ENCODE data around the gene TFCP2L1.

TFCP2L1 gene

GRCh38 chr2:121201796-121202195, 83.2 kb downstream of the TFCP2L1 start:
- H2BK5ac ChIP-seq (ENCODE audit: low read length) = no peak overlapping the region
- H3K9ac ChIP-seq (ENCODE audit: low read depth, low read length, poor library complexity) = no peak overlapping the region
- peaks cover 0 to 2% of the 10 kb centered on the region in 2 donors for H3K36me3 ChIP-seq (replicated peaks in 1 of 2; ENCODE audit: control insufficient read depth in 2 of 2, insufficient read depth in 2 of 2, low read length in 2 of 2)
- no peak overlapping the region for H3K4ac ChIP-seq (ENCODE audit: low read length)
- no peak overlapping the region for H2AK5ac ChIP-seq (ENCODE audit: low read depth, low read length)
- no CpG with 5 or more reads among the region's 3 CpGs for WGBS, 2 donors (ENCODE audit: extremely low coverage in 2 of 2, insufficient read length in 2 of 2, insufficient replicate concordance in 1 of 2)
- H3K9me3 ChIP-seq (replicated peaks in 1 of 2; ENCODE audit: control insufficient read depth in 2 of 2, insufficient read depth in 1 of 2, low read depth in 1 of 2, low read length in 2 of 2) = no peaks in the 10 kb centered on the region
- H3K23ac ChIP-seq (ENCODE audit: low read depth, low read length, poor library complexity) = no peak overlapping the region
- H3K27ac ChIP-seq (replicated peaks; ENCODE audit: low read length) = no peak overlapping the region
- H2AFZ ChIP-seq (ENCODE audit: low read length) = no peak overlapping the region
- H3K4me3 ChIP-seq (ENCODE audit: low read length in 2 of 2) = no peak overlapping the region
- DNase-seq (ENCODE audit: low spot score) = no peak
- H3K18ac ChIP-seq (ENCODE audit: low read length) = no peak overlapping the region
- no peak overlapping the region for H3K4me2 ChIP-seq (ENCODE audit: insufficient read depth, low read length, poor library complexity, severe bottlenecking)
- no peak overlapping the region for H4K8ac ChIP-seq (ENCODE audit: low read depth, low read length)
- H4K91ac ChIP-seq (ENCODE audit: low read depth, low read length, poor library complexity) = no peak overlapping the region
- H2BK120ac ChIP-seq (ENCODE audit: low read depth, low read length) = no peak overlapping the region
- no peaks in the 10 kb centered on the region for H3K27me3 ChIP-seq (ENCODE audit: control insufficient read depth in 3 of 3, insufficient read depth in 3 of 3, low read depth in 1 of 3, low read length in 3 of 3)
- H3K4me1 ChIP-seq (ENCODE audit: control insufficient read depth in 2 of 2, insufficient read depth in 1 of 2, low read depth in 1 of 2, low read length in 2 of 2) = peaks cover 0 to 3% of the 10 kb centered on the region in 2 donors
- no peak overlapping the region for H3K14ac ChIP-seq (ENCODE audit: low read length)
- no peaks in the 10 kb centered on the region for H3K79me1 ChIP-seq (ENCODE audit: low read depth, low read length)
- H2BK15ac ChIP-seq (ENCODE audit: low read length) = no peak overlapping the region
- no peak overlapping the region for H2BK12ac ChIP-seq (ENCODE audit: low read length)

- Histone ChIP-seq H3K4me2 (ENCODE audit: insufficient read depth, low read length, poor library complexity, severe bottlenecking) (no peak overlapping the region), H3K27ac (replicated peaks; ENCODE audit: low read length) (no peak overlapping the region), H3K4ac (ENCODE audit: low read length) (no peak overlapping the region), H3K18ac (ENCODE audit: low read length) (peak overlapping the region; percentile 71), H2AK5ac (ENCODE audit: low read depth, low read length) (no peak overlapping the region), H3K36me3 (replicated peaks in 1 of 2; ENCODE audit: control insufficient read depth in 2 of 2, insufficient read depth in 2 of 2, low read length in 2 of 2) (peaks cover 0 to 2% of the 10 kb centered on the region in 2 donors), H3K4me1 (ENCODE audit: control insufficient read depth in 2 of 2, insufficient read depth in 1 of 2, low read depth in 1 of 2, low read length in 2 of 2) (peaks cover 0 to 3% of the 10 kb centered on the region in 2 donors), H4K8ac (ENCODE audit: low read depth, low read length) (no peak overlapping the region), H3K14ac (ENCODE audit: low read length) (peak overlapping the region; percentile 3), H2BK5ac (ENCODE audit: low read length) (no peak overlapping the region), H2AFZ (ENCODE audit: low read length) (no peak overlapping the region), H4K91ac (ENCODE audit: low read depth, low read length, poor library complexity) (no peak overlapping the region), H3K4me3 (ENCODE audit: low read length in 2 of 2) (no peak overlapping the region), H3K9ac (ENCODE audit: low read depth, low read length, poor library complexity) (no peak overlapping the region), H2BK12ac (ENCODE audit: low read length) (no peak overlapping the region), H3K23ac (ENCODE audit: low read depth, low read length, poor library complexity) (peak overlapping the region; percentile 39), H2BK120ac (ENCODE audit: low read depth, low read length) (no peak overlapping the region), H3K27me3 (ENCODE audit: control insufficient read depth in 3 of 3, insufficient read depth in 3 of 3, low read depth in 1 of 3, low read length in 3 of 3) (no peaks in the 10 kb centered on the region), H3K79me1 (ENCODE audit: low read depth, low read length) (no peaks in the 10 kb centered on the region), H2BK15ac (ENCODE audit: low read length) (no peak overlapping the region), H3K9me3 (replicated peaks in 1 of 2; ENCODE audit: control insufficient read depth in 2 of 2, insufficient read depth in 1 of 2, low read depth in 1 of 2, low read length in 2 of 2) (no peaks in the 10 kb centered on the region)
- WGBS, 2 donors (ENCODE audit: extremely low coverage in 2 of 2, insufficient read length in 2 of 2, insufficient replicate concordance in 1 of 2) = no CpG with 5 or more reads among the region's 14 CpGs
- no peak for DNase-seq (ENCODE audit: low spot score)
Observed at GRCh38 chr2:121200419-121201315, 84.3 kb downstream of the TFCP2L1 start.

GRCh38 chr2:121200011-121200347, 85.0 kb downstream of the TFCP2L1 start:
- Histone ChIP-seq H3K4me2 (ENCODE audit: insufficient read depth, low read length, poor library complexity, severe bottlenecking) (no peak overlapping the region), H2AK5ac (ENCODE audit: low read depth, low read length) (peak overlapping the region; percentile 25), H3K27me3 (ENCODE audit: control insufficient read depth in 3 of 3, insufficient read depth in 3 of 3, low read depth in 1 of 3, low read length in 3 of 3) (no peaks in the 10 kb centered on the region), H3K4ac (ENCODE audit: low read length) (no peak overlapping the region), H3K27ac (replicated peaks; ENCODE audit: low read length) (no peak overlapping the region), H3K9ac (ENCODE audit: low read depth, low read length, poor library complexity) (no peak overlapping the region), H3K9me3 (replicated peaks in 1 of 2; ENCODE audit: control insufficient read depth in 2 of 2, insufficient read depth in 1 of 2, low read depth in 1 of 2, low read length in 2 of 2) (no peaks in the 10 kb centered on the region), H2BK120ac (ENCODE audit: low read depth, low read length) (no peak overlapping the region), H2BK15ac (ENCODE audit: low read length) (no peak overlapping the region), H3K79me1 (ENCODE audit: low read depth, low read length) (no peaks in the 10 kb centered on the region), H3K18ac (ENCODE audit: low read length) (peak overlapping the region; percentile 71), H3K4me3 (ENCODE audit: low read length in 2 of 2) (no peak overlapping the region), H4K8ac (ENCODE audit: low read depth, low read length) (peak overlapping the region; percentile 48), H3K4me1 (ENCODE audit: control insufficient read depth in 2 of 2, insufficient read depth in 1 of 2, low read depth in 1 of 2, low read length in 2 of 2) (peaks cover 0 to 1% of the 10 kb centered on the region in 2 donors), H4K91ac (ENCODE audit: low read depth, low read length, poor library complexity) (no peak overlapping the region), H2AFZ (ENCODE audit: low read length) (no peak overlapping the region), H2BK5ac (ENCODE audit: low read length) (no peak overlapping the region), H2BK12ac (ENCODE audit: low read length) (no peak overlapping the region), H3K23ac (ENCODE audit: low read depth, low read length, poor library complexity) (peak overlapping the region; percentile 60), H3K14ac (ENCODE audit: low read length) (peak overlapping the region; percentile 3), H3K36me3 (replicated peaks in 1 of 2; ENCODE audit: control insufficient read depth in 2 of 2, insufficient read depth in 2 of 2, low read length in 2 of 2) (peaks cover 0 to 2% of the 10 kb centered on the region in 2 donors)
- DNase-seq (ENCODE audit: low spot score) = no peak
- WGBS, 2 donors (ENCODE audit: extremely low coverage in 2 of 2, insufficient read length in 2 of 2, insufficient replicate concordance in 1 of 2) = no CpG with 5 or more reads among the region's 8 CpGs

- Histone ChIP-seq H3K27ac (replicated peaks; ENCODE audit: low read length) (no peak overlapping the region), H3K9me3 (replicated peaks in 1 of 2; ENCODE audit: control insufficient read depth in 2 of 2, insufficient read depth in 1 of 2, low read depth in 1 of 2, low read length in 2 of 2) (no peaks in the 10 kb centered on the region), H4K91ac (ENCODE audit: low read depth, low read length, poor library complexity) (no peak overlapping the region), H3K79me1 (ENCODE audit: low read depth, low read length) (no peaks in the 10 kb centered on the region), H2AFZ (ENCODE audit: low read length) (no peak overlapping the region), H3K18ac (ENCODE audit: low read length) (peak overlapping the region; percentile 19), H2BK12ac (ENCODE audit: low read length) (no peak overlapping the region), H4K8ac (ENCODE audit: low read depth, low read length) (peak overlapping the region; percentile 48), H3K4me2 (ENCODE audit: insufficient read depth, low read length, poor library complexity, severe bottlenecking) (no peak overlapping the region), H2AK5ac (ENCODE audit: low read depth, low read length) (peak overlapping the region; percentile 25), H3K4me1 (ENCODE audit: control insufficient read depth in 2 of 2, insufficient read depth in 1 of 2, low read depth in 1 of 2, low read length in 2 of 2) (peaks cover 0 to 1% of the 10 kb centered on the region in 2 donors), H2BK5ac (ENCODE audit: low read length) (no peak overlapping the region), H3K9ac (ENCODE audit: low read depth, low read length, poor library complexity) (no peak overlapping the region), H3K27me3 (ENCODE audit: control insufficient read depth in 3 of 3, insufficient read depth in 3 of 3, low read depth in 1 of 3, low read length in 3 of 3) (peaks cover 0 to 4% (median 0%) of the 10 kb centered on the region in 3 experiments), H3K36me3 (replicated peaks in 1 of 2; ENCODE audit: control insufficient read depth in 2 of 2, insufficient read depth in 2 of 2, low read length in 2 of 2) (peaks cover 0 to 2% of the 10 kb centered on the region in 2 donors), H3K4ac (ENCODE audit: low read length) (no peak overlapping the region), H2BK120ac (ENCODE audit: low read depth, low read length) (peak overlapping the region; percentile 44), H2BK15ac (ENCODE audit: low read length) (no peak overlapping the region), H3K23ac (ENCODE audit: low read depth, low read length, poor library complexity) (peak overlapping the region; percentile 60), H3K14ac (ENCODE audit: low read length) (no peak overlapping the region), H3K4me3 (ENCODE audit: low read length in 2 of 2) (no peak overlapping the region)
- WGBS, 2 donors (ENCODE audit: extremely low coverage in 2 of 2, insufficient read length in 2 of 2, insufficient replicate concordance in 1 of 2) = no CpG with 5 or more reads among the region's 10 CpGs
- no peak for DNase-seq (ENCODE audit: low spot score)
Observed at GRCh38 chr2:121199281-121200010, 85.6 kb downstream of the TFCP2L1 start.

All from neuronal stem cell (in vitro differentiated cells).